ENCODE data around the gene UGCG.
"Not testable (repeated sequence)": the region's sequence is repeated elsewhere in the genome, so short reads cannot be mapped to it uniquely, and the experiment has no call there.

UGCG gene

DNA sequence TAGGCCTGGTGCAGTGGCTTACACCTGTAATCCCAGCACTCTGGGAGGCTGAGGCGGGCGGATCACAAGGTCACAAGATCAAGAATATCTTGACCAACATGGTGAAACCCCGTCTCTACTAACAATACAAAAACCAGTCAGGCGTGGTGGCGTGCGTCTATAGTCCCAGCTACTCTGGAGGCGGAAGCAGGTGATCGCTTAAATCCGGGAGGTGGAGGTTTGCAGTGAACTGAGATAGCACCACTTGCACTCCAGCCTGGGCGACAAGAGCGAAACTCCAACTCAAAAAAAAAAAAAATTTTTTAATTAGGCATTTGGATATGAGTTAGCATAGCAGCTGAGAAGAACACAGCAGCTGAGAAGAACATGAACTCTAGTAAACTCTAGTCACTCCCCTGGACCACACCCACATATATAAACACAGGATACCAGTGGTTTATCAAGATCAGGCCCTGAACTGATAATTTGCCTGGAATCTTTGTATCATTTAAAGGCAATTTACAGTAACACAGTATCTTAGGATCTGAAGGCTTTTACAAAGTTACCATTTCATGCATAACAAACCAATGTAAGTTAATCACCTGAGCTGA is 4.6 kb upstream of the UGCG start:
- peak; percentile 50 for DNase-seq

DNA sequence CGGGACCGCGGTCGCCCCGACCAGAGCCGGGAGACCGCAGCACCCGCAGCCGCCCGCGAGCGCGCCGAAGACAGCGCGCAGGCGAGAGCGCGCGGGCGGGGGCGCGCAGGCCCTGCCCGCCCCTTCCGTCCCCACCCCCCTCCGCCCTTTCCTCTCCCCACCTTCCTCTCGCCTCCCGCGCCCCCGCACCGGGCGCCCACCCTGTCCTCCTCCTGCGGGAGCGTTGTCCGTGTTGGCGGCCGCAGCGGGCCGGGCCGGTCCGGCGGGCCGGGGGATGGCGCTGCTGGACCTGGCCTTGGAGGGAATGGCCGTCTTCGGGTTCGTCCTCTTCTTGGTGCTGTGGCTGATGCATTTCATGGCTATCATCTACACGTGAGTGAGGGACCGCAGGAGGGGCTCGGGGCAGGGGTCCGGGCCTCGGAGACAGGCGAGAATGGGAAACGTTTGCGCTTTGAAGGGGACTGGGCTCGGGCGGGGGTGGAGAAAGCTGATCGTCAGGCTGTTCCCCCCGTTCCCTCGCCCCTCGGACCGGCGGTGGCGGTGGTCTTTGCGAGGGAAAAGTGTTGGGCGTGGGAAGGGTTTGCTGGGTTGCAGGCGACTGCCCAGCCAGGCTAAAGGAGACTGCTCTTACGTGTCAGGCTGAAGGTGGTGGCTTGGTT is 457 bp downstream of the UGCG start:
- no peak for DNase-seq

DNA sequence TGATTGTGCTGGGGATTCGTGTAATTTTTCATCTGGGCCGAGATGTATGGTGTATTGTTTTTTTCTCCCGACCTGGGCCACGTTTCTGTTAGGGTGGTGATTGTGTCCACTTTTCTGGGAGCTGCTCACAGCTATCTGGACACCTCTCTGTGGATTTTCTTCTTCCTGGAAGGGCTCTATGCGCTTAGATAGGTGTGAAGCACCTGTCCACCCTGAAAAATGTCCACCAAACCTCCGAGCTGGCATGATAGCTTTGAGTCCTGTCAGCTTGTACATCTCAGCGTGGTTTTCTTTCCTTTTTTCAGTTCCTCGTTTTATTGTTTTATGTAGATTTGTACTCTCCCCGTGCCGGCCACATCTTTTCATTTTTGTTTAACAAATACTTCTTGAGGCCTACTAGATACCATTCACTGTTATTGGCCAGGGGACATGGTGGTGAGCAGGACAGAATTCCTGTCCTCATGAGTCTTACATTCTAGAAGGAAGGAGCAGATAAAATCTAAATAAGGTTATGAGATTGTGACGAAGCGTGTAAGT is 1.1 kb downstream of the UGCG start:
- DNase-seq: peak; percentile 23

DNA sequence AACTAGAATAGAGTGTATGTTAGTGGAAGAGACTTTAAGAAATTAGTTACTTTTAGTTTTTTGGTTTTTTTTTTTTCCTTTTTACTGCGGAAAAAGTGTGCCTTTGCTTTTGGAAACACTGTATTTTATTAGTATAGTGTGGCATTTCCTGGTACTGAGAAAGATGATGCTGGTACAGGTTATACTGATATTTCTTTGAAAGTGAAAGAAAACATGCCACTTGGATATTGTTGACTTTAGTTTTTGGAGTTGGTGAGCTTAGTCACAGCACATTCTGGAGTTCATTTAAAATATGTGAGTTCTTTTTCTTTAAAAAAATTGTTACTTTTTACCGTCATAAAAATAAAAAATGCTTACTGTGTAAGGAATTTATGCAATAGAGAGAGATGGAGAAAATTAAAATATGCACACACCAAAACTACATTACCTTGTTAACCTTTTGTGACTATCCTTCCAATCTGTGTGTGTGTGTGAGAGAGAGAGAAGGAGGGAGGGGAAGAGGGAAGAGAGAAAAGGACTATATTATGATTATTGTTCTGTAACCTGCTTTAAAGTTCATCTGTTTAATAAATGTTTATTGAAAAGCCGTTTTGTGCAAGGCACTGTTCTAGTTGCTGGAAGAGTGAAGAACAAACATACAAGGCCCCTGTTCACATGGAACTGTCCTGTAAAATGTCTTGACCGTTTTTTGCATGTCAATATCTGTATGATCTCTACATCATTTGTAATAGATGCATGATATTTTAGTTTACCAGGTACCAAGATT is 1.9 kb downstream of the UGCG start:
- DNase-seq: peak; percentile 25

DNA sequence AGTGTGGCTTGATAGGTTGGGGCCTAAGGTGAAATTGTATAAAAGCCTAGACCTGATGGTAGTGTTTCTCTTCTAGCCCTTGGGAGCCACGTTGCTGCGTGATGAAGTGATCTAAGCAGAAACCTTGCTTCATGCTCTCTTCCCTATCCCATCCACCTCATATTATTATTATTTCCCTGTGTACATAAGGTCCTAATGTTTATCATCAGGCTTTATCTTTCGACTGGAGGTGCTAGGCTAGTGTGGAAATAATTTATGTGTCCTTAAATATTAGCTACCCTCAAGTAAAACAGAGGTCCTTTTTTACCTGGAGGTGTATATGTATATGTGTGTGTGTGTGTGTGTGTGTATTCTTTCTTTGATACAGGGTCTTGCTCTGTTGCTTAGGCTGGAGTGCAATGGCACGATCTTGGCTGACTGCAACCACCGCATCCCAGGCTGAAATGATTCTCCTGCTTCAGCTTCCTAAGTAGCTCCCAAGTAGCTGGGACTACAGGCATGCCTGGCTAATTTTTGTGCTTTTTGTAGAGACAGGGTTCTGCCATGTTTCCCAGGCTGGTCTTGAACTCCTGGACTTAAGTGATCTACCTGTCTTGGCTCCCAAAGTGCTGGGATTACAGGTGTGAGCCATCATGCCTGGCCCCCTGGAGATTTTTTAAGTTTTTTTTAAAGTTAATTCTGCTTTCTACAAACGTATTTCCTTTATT is 3.7 kb downstream of the UGCG start:
- no peak for DNase-seq

DNA sequence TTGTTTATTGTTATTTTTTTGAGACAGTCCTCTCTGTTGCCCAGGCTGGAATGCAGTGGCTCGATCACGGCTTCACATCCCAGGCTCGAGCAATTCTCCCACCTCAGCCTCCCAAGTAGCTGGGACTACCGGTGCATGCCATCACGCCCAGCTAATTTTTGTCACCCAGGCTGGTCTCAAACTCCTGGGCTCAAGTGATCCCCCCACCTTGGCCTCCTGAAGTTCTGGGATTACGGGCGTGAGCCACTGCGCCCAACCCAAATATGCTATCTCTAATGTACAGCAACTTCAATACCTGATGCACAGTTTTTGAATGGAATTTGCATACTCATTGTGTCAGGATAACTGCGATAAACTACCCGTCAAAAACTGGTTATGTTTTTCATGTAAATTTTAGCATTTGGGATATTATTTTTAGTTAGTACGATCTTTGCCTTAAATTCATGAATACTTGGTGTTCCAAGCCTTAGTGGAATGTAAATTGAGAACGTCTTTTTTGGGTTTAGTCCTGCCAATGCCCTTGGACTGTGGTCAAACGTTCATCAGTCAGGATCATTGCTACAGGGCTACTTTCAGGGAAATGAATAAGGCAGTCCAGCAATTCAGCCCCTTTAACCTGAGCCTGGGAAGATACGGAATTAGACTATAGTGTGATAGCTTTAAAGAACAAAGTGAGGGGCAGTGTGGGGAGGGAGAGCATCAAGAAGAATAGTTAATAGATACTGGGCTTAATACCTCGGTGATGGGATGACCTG is 4.4 kb downstream of the UGCG start:
- DNase-seq: no peak

DNA sequence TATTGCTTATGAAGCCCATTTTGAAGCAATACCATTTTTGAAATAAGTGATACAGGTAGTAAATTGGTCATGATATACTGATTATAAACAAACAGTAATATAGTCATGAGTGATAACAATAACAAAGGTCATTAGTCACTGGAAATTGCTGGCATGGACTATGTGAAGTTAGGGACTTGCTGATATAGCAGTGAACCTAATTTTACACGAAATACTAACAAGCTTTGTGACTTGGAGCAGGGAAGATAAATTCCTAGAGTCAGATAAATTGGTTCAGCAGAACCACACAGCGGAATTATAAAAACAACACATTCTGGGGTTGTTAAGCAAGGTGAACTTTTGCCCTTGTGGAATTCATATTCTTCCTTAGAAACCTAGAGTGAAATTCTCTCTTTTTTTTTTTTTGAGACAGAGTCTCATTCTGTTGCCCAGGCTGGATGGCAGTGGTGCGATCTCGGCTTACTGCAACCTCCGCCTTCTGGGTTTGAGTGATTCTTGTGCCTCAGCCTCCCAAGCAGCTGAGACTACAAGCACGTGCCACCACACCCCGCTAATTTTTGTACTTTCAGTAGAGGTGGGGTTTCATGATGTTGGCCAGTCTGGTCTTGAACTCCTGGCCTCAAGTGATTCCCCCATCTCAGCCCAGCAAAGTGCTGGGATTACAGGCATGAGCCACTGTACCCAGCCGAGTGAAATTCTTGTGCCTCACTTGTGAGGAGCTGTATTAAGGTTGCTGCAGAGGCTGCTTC is 6.0 kb downstream of the UGCG start:
- DNase-seq: no peak

GRCh38 chr9:111903535-111903934 is 6.9 kb downstream of the UGCG start:
- DNase-seq: not testable (repeated sequence)

DNA sequence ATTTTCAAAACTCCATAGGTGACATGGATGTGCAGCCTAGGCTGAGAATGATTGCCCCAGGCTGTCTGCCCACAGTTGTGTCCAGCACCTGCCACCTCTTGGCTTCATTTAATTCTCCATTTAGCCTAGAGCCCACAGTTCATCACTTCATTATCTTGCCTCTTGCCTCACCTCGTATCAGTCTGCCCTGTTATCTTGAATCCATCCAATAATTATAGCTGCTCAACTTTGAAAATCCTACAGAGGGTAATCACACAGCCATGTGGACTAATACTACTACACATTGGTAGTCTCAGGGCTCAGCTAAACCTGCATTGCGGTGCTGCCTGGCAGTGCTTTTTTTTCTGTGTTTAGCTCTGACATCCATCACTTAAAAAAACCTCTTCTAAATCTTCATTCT is 7.4 kb downstream of the UGCG start:
- no peak for DNase-seq

DNA sequence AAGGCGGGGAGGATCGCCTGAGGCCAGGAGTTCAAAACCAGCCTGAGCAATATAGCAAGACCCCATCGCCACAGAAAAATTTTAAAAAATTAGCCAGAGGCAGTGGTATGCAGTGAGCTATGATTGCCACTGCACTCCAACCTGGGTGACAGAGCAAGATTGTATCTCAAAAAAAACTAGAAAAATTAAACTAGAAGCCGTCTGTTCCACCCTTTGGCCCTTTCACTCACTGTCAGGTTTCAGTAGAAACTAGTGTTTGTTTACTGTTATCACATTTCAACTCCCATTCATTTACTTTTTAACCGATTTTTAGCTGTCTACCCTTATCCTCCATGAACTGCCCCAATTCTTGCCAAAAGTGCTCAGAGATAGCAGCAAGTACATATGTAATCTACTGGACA is 8.3 kb downstream of the UGCG start:
- no peak for DNase-seq

DNA sequence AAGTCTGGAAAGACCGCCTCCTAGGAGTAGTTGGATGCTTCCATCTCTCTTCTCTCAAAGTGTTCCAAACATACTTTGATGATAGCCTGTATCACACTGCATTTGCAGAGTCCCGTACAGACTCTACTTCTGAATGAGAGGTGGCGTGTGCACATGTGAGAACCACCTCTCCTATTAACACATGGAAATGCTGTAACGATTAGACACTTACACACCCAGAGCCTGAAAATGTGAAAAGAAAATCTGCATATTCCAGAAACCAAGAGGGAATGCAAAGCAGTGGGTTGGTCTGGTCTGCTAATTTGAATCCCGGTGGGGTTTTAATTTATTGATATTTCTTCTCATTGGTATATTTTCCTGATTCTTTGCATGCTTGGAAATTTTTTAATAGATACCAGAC is 10.5 kb downstream of the UGCG start:
- DNase-seq: no peak

- no peak for DNase-seq
Observed at GRCh38 chr9:111909444-111909843, 12.8 kb downstream of the UGCG start.

DNA sequence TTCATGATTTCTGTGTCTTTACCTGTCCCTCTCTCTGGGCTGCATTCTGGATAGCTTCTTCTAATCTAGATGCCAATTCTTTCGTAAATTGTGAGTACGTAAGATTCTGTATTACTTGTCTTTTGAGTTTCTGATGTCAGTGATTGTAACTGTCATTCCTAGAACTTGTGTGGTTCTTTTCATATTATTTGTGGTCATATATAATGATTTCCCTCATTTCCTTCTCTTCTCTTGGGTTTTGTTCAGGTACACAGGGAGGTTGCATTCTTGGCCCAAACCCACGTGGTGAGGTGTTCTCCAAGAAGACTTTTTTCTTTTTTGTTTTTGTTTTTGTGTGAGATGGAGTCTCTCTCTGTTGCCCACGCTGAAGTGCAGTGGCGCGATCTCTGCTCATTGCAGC is 13.8 kb downstream of the UGCG start:
- DNase-seq: no peak

DNA sequence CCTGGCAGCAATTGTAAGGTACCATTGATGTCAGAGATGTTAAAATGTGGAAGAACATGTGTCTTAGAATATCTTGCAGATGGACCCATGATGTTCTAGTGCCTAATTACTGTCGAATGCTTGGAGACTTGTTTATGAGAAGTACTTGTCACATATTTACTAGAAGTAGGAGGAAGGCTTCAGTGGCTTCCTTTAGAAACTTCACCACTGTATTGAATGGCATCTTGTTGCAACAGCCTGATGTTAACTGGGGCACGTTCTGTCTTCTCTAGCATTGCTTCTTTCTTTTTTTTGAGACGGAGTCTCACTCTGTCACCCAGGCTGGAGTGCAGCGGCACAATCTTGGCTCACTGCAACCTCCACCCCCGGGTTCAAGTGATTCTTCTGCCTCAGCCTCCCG is 16.5 kb downstream of the UGCG start:
- DNase-seq: no peak

DNA sequence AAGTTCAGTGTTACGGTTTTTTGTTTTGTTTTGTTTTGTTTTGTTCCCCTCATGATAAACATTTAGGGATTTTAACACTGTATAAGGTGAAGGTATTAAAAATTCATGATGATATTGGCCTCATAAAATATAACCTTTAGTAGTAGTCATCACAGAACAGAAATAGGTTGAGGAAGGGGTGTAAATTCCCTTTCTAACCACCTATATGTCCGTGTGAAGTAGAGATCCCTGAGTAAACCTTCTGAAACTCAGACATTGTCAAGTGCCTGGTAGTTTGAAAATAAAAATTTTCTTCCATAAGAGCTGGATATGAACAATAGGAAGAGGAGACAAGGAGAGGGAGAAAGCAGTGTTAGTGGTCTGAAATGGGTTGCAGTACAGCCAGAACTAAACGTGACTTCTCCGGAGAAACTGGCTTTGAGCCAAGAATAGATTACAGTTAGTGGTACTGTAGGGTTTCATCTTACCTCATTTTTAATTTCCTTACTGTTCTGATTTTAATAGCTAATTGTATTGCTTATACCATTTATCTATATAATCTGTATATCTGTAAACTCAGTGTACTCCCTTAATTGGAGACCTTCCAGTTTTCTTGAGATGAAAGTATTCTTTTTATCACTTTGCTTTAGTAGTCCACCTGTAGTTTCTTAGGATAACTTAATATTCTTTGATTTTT is 18.3 kb downstream of the UGCG start:
- DNase-seq: peak; percentile 35

DNA sequence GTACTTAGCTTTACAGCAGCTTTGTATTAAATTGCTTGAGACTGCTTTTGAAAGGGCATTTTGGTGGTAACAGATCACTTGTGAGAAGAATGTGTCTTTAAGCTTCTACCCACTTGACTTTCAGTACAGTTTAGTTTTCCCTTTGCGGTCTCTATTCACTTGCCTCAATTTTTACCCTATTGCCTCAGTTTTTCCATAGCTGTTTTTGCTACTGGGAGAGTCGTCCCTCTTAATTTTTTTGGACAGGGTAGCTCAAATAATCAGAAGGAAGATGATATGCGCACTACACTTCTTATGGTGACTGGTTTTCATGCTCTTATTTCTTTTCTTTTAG is 18.8 kb downstream of the UGCG start:
- DNase-seq: no peak

DNA sequence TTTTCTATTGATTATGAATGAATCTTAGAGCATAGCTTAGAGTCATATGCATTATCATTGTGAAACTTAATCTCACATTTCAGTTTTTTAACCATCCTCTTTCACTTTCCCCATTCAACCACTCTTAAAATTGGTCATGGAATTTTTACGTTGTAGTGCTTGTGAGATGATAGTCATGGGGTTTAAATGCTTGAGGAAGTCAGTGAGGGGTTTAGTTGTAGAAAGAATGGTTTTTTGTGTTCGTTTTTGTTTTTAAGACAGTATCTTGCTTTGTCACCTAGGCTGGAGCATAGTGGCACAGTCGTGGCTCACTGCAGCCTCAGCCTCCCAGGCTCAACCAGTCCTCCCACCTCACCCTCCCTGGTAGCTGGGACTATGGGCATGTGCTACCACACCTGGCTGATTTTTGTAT is 19.6 kb downstream of the UGCG start:
- no peak for DNase-seq

DNA sequence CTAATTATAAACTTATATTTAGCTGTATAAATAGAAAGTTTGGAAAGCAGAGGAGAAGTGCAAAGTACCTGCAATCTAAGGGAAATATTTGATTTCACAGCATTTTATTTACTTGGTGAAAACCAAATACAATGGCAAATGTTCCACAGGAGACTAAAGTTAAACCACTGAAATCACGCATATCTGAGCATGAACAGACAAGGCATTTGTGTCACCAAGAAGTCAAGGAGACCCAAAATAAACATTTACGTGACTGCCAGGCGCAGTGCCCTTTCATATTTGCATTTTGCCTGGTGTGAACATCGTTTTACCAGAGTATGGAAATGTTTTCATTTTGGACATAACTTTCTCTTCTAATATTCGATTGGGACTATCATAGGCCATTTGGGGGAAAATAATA is 20.6 kb downstream of the UGCG start:
- DNase-seq: no peak

DNA sequence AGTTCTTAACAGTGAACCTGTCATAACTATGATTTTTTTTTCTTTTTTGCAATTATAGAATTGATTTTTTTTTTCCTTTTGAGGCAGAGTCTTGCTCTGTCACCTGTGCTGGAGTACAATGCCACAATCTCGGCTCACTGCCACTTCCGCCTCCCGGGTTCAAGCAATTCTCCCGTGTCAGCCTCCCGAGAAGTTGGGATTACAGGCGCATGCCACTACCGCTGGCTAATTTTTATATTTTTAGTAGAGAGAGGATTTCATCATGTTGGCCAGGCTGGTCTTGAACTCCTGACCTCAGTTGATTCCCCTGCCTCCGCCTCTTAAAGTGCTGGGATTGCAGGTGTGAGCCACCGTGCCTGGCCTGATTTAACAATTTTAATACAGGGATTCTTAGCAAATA is 21.4 kb downstream of the UGCG start:
- DNase-seq: no peak

DNA sequence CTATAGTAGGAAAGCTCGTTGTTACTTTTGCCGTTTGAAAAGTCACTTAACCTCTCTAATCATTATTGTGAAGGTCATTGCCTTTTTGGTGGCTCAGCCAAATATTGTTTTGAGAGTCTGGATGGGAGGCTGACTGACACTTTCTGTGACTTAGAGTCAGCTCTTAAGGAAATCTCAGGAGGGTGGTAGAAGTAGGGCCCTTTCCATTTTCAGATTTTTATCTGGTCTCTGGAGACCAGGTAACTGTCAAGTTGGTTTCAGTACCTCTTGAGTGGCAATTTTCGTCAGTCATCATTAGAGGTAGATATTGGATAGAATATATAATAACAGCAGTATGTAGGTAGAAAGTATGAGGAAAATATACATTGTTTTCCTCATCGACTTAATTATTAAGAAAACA is 23.3 kb downstream of the UGCG start:
- no peak for DNase-seq

GRCh38 chr9:111920531-111920930 is 23.9 kb downstream of the UGCG start:
- DNase-seq: no peak

Data from CD4-positive, alpha-beta T cell treated with Interleukin-17A for 1 hour (primary cell).